ENCODE measurements around the gene TM9SF2.
"Not testable (repeated sequence)": the region's sequence is repeated elsewhere in the genome, so short reads cannot be mapped to it uniquely, and the experiment has no call there.

TM9SF2 gene

GRCh38 chr13:99540530-99540929, 39.3 kb downstream of the TM9SF2 start:
- DNase-seq, result no peak

- DNase-seq, result peak in 1 of 2 donors; percentile 20
Observed at GRCh38 chr13:99542788-99543406, 41.6 kb downstream of the TM9SF2 start.

GRCh38 chr13:99545361-99545760, 44.1 kb downstream of the TM9SF2 start:
- no peak for DNase-seq

GRCh38 chr13:99545979-99546378, 44.7 kb downstream of the TM9SF2 start:
- DNase-seq, result no peak

GRCh38 chr13:99546878-99547277, 45.6 kb downstream of the TM9SF2 start:
- DNase-seq, result no peak

GRCh38 chr13:99548448-99548847, 47.2 kb downstream of the TM9SF2 start:
- DNase-seq, result no peak

- DNase-seq, result no peak
Observed at GRCh38 chr13:99553033-99553432, 51.8 kb downstream of the TM9SF2 start.

GRCh38 chr13:99555149-99555548, 53.9 kb downstream of the TM9SF2 start:
- no peak for DNase-seq

- DNase-seq, result no peak
Observed at GRCh38 chr13:99556867-99557443, 55.7 kb downstream of the TM9SF2 start.

- no peak for DNase-seq
Observed at GRCh38 chr13:99558570-99559180, 57.4 kb downstream of the TM9SF2 start.

GRCh38 chr13:99559560-99559959, 58.3 kb downstream of the TM9SF2 start:
- no peak for DNase-seq

GRCh38 chr13:99563404-99563803, 62.1 kb downstream of the TM9SF2 start:
- no peak for DNase-seq

GRCh38 chr13:99564386-99564785, 63.1 kb downstream of the TM9SF2 start:
- no peak for DNase-seq

GRCh38 chr13:99565478-99566124, 64.3 kb downstream of the TM9SF2 start:
- DNase-seq, result no peak

GRCh38 chr13:99566125-99567083, 65.1 kb downstream of the TM9SF2 start:
- DNase-seq, result no peak

- not testable (repeated sequence) for DNase-seq
Observed at GRCh38 chr13:99568901-99569300, 67.6 kb downstream of the TM9SF2 start.

- no peak for DNase-seq
Observed at GRCh38 chr13:99572131-99572530, 70.9 kb downstream of the TM9SF2 start.

- no peak for DNase-seq
Observed at GRCh38 chr13:99572921-99573320, 71.6 kb downstream of the TM9SF2 start.

GRCh38 chr13:99575376-99576120, 74.3 kb downstream of the TM9SF2 start:
- DNase-seq, result no peak

GRCh38 chr13:99577934-99578917, 77.0 kb downstream of the TM9SF2 start:
- DNase-seq, result no peak
